HepG2 (cell line): ENCODE measurements around the gene UGT1A3. TPM values are rescaled to one million over a fixed set of nuclear protein-coding genes. Genes with fewer than 3 reads are reported as not detected.
A peak's percentile ranks its signal among the peaks of the same experiment; 100 is the strongest.

ENCODE experiments used
- ATAC-seq: fragments of 200-7000 bp; cut with Tn5 transposase; 3 replicates; pipeline ENCODE4 v1.9.1; 2020; ENCODE audit warnings: mild to moderate bottlenecking, moderate library complexity
- BruUV-seq: library from RNA; stranded (reverse); fragments of 400-500 nt; replicated peaks from 2 replicates; lab custom pipeline; 2021; lab: Mats Ljungman, UMichigan
- CTCF ChIA-PET: fragments of 300-600 bp; formaldehyde crosslinking; extraction: SDS; loops from one replicate; lab custom pipeline; 2021; ENCODE audit warnings: low total read pairs, inconsistent platforms, low intra/inter-chr PET ratio; lab: Yijun Ruan, JAX
- POLR2A ChIA-PET: fragments of 350-600 bp; sonication (Branson Sonifier 250); formaldehyde crosslinking; loops from one replicate; lab custom pipeline; 2020; ENCODE audit warnings: antibody characterized with exemption, inconsistent platforms; lab: Yijun Ruan, JAX
- DNase-seq: peaks from one replicate; pipeline ENCODE4 v3.0.0-alpha.2; 2015; ENCODE audit warnings: low spot score
- FAIRE-seq: peaks from 3 replicates; lab custom pipeline; 2011; peaks lifted over from hg19 to GRCh38; lab: Jason Lieb, UNC
- H2AFZ ChIP-seq: one replicate; pipeline ENCODE4 v1.6.1; 2011; ENCODE audit warnings: low read length, inconsistent platforms
- H3K27ac ChIP-seq: fragments of 300-600 bp; 3 replicates; pipeline ENCODE4 v1.8.0; 2011; ENCODE audit warnings: mixed run types, mild to moderate bottlenecking, mixed read lengths, low read length, inconsistent platforms; ENCODE audit not compliant: insufficient read depth; ENCODE audit errors: extremely low read length
- H3K27me3 ChIP-seq, 2 experiments: fragments of 200-600 bp in 1 of 2; 2 replicates in 1 of 2; 3 replicates in 1 of 2; pipeline versions ENCODE4 v1.6.0 to v1.8.0; 2011; ENCODE audit warnings: low read length in 2 of 2, mild to moderate bottlenecking in 2 of 2, moderate library complexity in 2 of 2, inconsistent platforms in 1 of 2; ENCODE audit not compliant: insufficient read depth in 2 of 2, control insufficient read depth in 1 of 2
- H3K36me3 ChIP-seq, 2 experiments: fragments of 200-600 bp in 1 of 2; replicated peaks in 1 of 2; 2 replicates in 1 of 2; 3 replicates in 1 of 2; pipeline versions ENCODE4 v1.5.1 to v1.8.0; 2011; ENCODE audit warnings: low read length in 2 of 2, inconsistent platforms in 1 of 2; ENCODE audit not compliant: insufficient read depth in 2 of 2, control insufficient read depth in 1 of 2
- H3K4me1 ChIP-seq: 2 replicates; pipeline ENCODE4 v1.5.1; 2012; ENCODE audit warnings: low read length, inconsistent platforms; ENCODE audit not compliant: insufficient read depth
- H3K4me2 ChIP-seq: 2 replicates; pipeline ENCODE4 v1.6.0; 2011; ENCODE audit warnings: low read depth, low read length, inconsistent platforms
- H3K4me3 ChIP-seq, 3 experiments: fragments of 200-600 bp in 1 of 3; sonication (generic), shearing (Covaris generic) in 1 of 3; replicated peaks in 1 of 3; 2 replicates each; pipeline ENCODE4 v1.5.1; 2011 to 2016; ENCODE audit warnings: low read length in 3 of 3, inconsistent platforms in 2 of 3, low read depth in 2 of 3, mild to moderate bottlenecking in 2 of 3, control low read depth in 1 of 3, mixed read lengths in 1 of 3; ENCODE audit not compliant: insufficient read depth in 1 of 3
- H3K79me2 ChIP-seq: one replicate; pipeline ENCODE4 v1.6.1; 2011; ENCODE audit warnings: low read length, inconsistent platforms; ENCODE audit not compliant: insufficient read depth
- H3K9ac ChIP-seq: 2 replicates; pipeline ENCODE4 v1.6.0; 2011; ENCODE audit warnings: mild to moderate bottlenecking, low read depth, low read length, inconsistent platforms; ENCODE audit not compliant: insufficient read depth
- H3K9me3 ChIP-seq: 2 replicates; pipeline ENCODE4 v1.5.1; 2012; ENCODE audit warnings: mild to moderate bottlenecking, low read length
- H4K20me1 ChIP-seq: 2 replicates; pipeline ENCODE4 v1.6.0; 2011; ENCODE audit warnings: inconsistent platforms, mild to moderate bottlenecking, low read length, moderate library complexity; ENCODE audit not compliant: insufficient read depth
- HOXD1 ChIP-seq: sonication (generic); formaldehyde crosslinking; IDR thresholded peaks from 2 replicates; pipeline ENCODE4 v1.5.0; 2020; ENCODE audit warnings: missing genetic modification reagents
- RCOR2 ChIP-seq: IDR thresholded peaks from 2 replicates; pipeline ENCODE4 v1.6.1; 2016; ENCODE audit warnings: missing biosample characterization, missing genetic modification reagents
- SETDB1 ChIP-seq: sonication (generic); formaldehyde crosslinking; IDR thresholded peaks from 2 replicates; pipeline ENCODE4 v1.5.1; 2020; ENCODE audit warnings: missing genetic modification reagents, mild to moderate bottlenecking, borderline replicate concordance
- SOX6 ChIP-seq, 2 experiments: fragments of 450-650 bp in 1 of 2; sonication (generic) in 1 of 2; formaldehyde crosslinking in 1 of 2; IDR thresholded peaks; 2 replicates each; pipeline versions ENCODE4 v1.4.0 to v1.6.1; 2017 to 2020; ENCODE audit warnings: antibody characterized with exemption in 1 of 2, mild to moderate bottlenecking in 1 of 2, missing genetic modification reagents in 1 of 2
- TARDBP ChIP-seq: sonication (generic); formaldehyde crosslinking; IDR thresholded peaks from 2 replicates; pipeline ENCODE4 v1.8.0; 2022; ENCODE audit warnings: mild to moderate bottlenecking, missing genetic modification reagents
- ZBTB38 ChIP-seq: sonication (generic); formaldehyde crosslinking; IDR thresholded peaks from 2 replicates; pipeline ENCODE4 v1.5.1; 2020; ENCODE audit warnings: mild to moderate bottlenecking, missing genetic modification reagents
- ZNF562 ChIP-seq: sonication (generic); formaldehyde crosslinking; IDR thresholded peaks from 2 replicates; pipeline ENCODE4 v1.8.0; 2022; ENCODE audit warnings: missing genetic modification reagents, borderline replicate concordance
- WGBS: methylation state at CpG from one replicate; pipeline ENCODE4 v1.1.6; 2017; ENCODE audit warnings: low lambda C conversion rate; 5-methylcytosine and 5-hydroxymethylcytosine counted together
- in situ Hi-C: cut with HindIII; loops from 2 replicates; pipeline ENCODE4 v1.10.0; 2017; ENCODE audit warnings: low pct_unique_long_range_greater_than_20kb; ENCODE audit not compliant: extremely low pct_ligation_motif_present
- intact Hi-C: fragments of 100-400 bp; cut with micrococcal nuclease; formaldehyde crosslinking; loops from one replicate; pipeline ENCODE4 v1.10.0; 2022; ENCODE audit not compliant: unreplicated experiment
- polyA plus RNA-seq, 8 experiments: library from polyadenylated mRNA; depleted of rRNA in 3 of 8; stranded (reverse) in 7 of 8; unstranded in 1 of 8; fragments of >200 nt; fragmentation: Illumina TruSeq in 4 of 8; extraction: Trizol in 4 of 8; gene quantifications; 2 replicates each; pipeline versions ENCODE4 v1.2.1 to v1.2.3, GENCODE V29; 2011 to 2016; ENCODE audit warnings: low read depth in 4 of 8, missing spikeins in 1 of 8, mixed read lengths in 1 of 8; ENCODE audit not compliant: insufficient read depth in 1 of 8
- total RNA-seq, 5 experiments: library from RNA; depleted of rRNA; stranded (reverse); fragments of >200 nt; fragmentation: Illumina TruSeq; extraction: Trizol; gene quantifications; 2 replicates each; pipeline ENCODE4 v1.2.3, GENCODE V29; 2016; ENCODE audit warnings: low read depth in 1 of 5
- TF ChIP-seq, protein P1 (sequence below): sonication (generic); formaldehyde crosslinking; IDR thresholded peaks from 2 replicates; pipeline ENCODE4 v1.5.0; 2020; ENCODE audit warnings: missing genetic modification reagents
- TF ChIP-seq, protein P2 (sequence below): sonication (generic); formaldehyde crosslinking; IDR thresholded peaks from 2 replicates; pipeline ENCODE4 v1.9.0; 2021; ENCODE audit warnings: mild to moderate bottlenecking, missing genetic modification reagents

The UGT1A3 gene
- total and polyA plus RNA-seq, 2 of the 13 experiments (the other 11 are each of a cell fraction or from before 2014, with no cell fraction given), result not detected

DNA sequence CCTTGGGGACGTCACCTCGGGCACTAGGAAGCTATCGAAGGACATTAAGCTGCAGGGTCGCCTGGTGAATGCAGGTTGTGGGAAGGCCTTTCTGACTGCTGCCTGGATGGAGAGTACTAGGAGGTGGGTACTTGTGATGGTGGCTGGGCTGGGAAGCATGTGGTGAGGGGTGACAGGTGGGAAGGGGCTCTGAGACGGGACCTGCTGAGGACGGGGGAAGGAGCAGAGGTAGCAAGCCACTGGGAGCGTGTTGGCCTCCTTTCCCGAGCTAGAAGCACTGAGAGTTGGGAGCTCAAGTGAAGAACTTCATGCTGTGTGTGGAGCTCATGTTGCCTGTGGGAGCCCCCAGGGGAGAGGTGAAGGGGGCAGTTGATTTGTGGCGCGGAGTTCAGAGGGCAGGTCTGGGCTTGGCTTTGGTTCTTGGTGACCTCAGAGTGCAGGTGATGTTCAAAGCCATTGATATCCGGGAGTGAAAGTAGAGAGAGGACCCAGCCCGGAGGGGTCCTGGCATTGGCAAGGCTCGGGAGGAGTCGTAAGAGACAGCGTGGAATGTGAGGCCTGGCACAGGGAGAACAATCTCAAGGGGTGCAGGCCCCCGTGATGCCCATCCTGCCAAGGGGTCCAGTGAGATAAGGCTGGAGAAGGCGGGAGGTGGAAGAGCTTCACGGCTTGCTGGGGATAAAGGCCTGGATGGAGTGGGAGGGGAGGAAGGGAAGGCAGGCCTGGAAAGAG lies 62.5 kb downstream of the UGT1A3 start:
- no peak for FAIRE-seq
- BruUV-seq, result no TSS peak
- Histone ChIP-seq H3K4me1 (peaks cover 14% of the 10 kb centered on the region; the same call in 1 of the 2 replicates), H3K36me3 (no peaks in the 10 kb centered on the region), H3K27me3 (peaks cover 7 to 39% of the 10 kb centered on the region in 2 experiments; a peak in 3 of 5 replicates), H3K4me3 (no peak overlapping the region), H3K27ac (no peak overlapping the region), H3K9me3 (no peaks in the 10 kb centered on the region), H3K79me2 (no peaks in the 10 kb centered on the region), H3K4me2 (no peak overlapping the region), H3K9ac (no peak overlapping the region), H4K20me1 (no peaks in the 10 kb centered on the region), H2AFZ (no peak overlapping the region)
- in situ Hi-C loops, result no loop called here
- CTCF ChIA-PET, result no interaction called here
- POLR2A ChIA-PET, result no interaction called here
- no peak for DNase-seq
- peak; percentile 11; the same call in 2 of the 3 replicates for ATAC-seq
- WGBS, result 53% methylated on average over 18 of the region's 18 CpGs
- TF ChIP-seq HOXD1 (CRISPR knock-in tag), result no peak
- TF ChIP-seq SOX6 (IDR thresholded peaks at IDR 0.05), result no peak
- no peak for TF ChIP-seq SOX6 (CRISPR knock-in tag; IDR thresholded peaks at IDR 0.05)
- TF ChIP-seq, protein P1, sequence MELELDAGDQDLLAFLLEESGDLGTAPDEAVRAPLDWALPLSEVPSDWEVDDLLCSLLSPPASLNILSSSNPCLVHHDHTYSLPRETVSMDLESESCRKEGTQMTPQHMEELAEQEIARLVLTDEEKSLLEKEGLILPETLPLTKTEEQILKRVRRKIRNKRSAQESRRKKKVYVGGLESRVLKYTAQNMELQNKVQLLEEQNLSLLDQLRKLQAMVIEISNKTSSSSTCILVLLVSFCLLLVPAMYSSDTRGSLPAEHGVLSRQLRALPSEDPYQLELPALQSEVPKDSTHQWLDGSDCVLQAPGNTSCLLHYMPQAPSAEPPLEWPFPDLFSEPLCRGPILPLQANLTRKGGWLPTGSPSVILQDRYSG (CRISPR knock-in tag), result no peak
- no peak for TF ChIP-seq TARDBP
- no peak for TF ChIP-seq SETDB1 (CRISPR knock-in tag)
- no peak for TF ChIP-seq ZBTB38 (CRISPR knock-in tag)
- no peak for TF ChIP-seq RCOR2 (CRISPR knock-in tag)
- no peak for TF ChIP-seq ZNF562
- TF ChIP-seq, protein P2, sequence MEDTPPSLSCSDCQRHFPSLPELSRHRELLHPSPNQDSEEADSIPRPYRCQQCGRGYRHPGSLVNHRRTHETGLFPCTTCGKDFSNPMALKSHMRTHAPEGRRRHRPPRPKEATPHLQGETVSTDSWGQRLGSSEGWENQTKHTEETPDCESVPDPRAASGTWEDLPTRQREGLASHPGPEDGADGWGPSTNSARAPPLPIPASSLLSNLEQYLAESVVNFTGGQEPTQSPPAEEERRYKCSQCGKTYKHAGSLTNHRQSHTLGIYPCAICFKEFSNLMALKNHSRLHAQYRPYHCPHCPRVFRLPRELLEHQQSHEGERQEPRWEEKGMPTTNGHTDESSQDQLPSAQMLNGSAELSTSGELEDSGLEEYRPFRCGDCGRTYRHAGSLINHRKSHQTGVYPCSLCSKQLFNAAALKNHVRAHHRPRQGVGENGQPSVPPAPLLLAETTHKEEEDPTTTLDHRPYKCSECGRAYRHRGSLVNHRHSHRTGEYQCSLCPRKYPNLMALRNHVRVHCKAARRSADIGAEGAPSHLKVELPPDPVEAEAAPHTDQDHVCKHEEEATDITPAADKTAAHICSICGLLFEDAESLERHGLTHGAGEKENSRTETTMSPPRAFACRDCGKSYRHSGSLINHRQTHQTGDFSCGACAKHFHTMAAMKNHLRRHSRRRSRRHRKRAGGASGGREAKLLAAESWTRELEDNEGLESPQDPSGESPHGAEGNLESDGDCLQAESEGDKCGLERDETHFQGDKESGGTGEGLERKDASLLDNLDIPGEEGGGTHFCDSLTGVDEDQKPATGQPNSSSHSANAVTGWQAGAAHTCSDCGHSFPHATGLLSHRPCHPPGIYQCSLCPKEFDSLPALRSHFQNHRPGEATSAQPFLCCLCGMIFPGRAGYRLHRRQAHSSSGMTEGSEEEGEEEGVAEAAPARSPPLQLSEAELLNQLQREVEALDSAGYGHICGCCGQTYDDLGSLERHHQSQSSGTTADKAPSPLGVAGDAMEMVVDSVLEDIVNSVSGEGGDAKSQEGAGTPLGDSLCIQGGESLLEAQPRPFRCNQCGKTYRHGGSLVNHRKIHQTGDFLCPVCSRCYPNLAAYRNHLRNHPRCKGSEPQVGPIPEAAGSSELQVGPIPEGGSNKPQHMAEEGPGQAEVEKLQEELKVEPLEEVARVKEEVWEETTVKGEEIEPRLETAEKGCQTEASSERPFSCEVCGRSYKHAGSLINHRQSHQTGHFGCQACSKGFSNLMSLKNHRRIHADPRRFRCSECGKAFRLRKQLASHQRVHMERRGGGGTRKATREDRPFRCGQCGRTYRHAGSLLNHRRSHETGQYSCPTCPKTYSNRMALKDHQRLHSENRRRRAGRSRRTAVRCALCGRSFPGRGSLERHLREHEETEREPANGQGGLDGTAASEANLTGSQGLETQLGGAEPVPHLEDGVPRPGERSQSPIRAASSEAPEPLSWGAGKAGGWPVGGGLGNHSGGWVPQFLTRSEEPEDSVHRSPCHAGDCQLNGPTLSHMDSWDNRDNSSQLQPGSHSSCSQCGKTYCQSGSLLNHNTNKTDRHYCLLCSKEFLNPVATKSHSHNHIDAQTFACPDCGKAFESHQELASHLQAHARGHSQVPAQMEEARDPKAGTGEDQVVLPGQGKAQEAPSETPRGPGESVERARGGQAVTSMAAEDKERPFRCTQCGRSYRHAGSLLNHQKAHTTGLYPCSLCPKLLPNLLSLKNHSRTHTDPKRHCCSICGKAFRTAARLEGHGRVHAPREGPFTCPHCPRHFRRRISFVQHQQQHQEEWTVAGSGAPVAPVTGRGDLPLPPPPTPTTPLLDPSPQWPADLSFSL (CRISPR knock-in tag), result no peak
- intact Hi-C loops, result no loop called here
